ENCODE measurements around the gene CORO2B.
A peak's percentile ranks its signal among the peaks of the same experiment; 100 is the strongest.

CORO2B gene

DNA sequence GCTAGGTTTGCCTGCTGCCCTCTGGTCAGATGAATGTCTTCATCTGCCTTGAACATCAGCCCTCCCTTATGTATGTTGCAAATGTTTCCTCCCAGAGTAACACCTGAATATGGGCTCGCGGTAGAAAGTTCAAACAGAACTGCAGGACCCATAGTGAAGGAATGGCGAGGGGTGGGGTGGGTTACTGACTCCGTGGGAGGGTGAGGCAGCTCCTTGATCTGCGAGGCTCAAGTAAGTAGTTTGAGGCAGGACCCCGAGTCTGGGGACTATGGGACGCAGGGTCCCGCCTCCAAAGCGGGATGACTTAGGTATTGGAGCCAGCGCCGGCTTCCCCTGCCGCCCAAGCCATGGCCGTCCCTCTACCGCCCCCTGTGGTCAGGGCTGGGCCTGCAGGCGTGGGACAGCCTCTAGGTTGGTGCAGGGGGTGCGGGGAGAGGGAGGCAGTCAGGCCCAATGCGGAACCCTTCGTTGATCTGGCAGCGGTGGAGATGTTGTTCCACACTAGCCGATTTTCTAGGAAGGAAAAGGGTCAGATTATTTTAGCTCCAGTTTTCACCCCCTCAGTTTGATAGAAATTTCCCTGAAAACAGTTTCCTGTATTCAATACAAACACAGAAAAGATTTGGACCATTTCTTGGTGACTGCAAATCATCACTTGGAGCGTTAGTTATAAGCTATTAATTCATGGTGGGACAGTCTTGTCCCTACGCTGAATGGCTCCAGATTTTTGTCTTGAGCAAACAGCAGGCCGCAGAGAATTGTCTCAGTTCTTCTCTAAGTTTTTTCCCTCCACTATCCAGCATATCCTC, 72.3 kb downstream of the CORO2B start:
- POLR2A ChIA-PET, result no interaction called here

GRCh38 chr15:68651916-68652525, 73.2 kb downstream of the CORO2B start:
- TF ChIP-seq CTCF (IDR thresholded peaks at IDR 0.05; ENCODE audit: control extremely low read depth, extremely low read depth, low read depth, missing control alignments), result no peak
- CTCF ChIA-PET, result interaction anchor here (0.7 to 5.8 kb wide), 14 partner anchors 9 to 124 kb away, joined by 3 to 47 read pairs (median 4); no protein-coding TSS in a partner anchor
- POLR2A ChIA-PET, result no interaction called here
- DNase-seq (ENCODE audit: extremely low spot score), result no peak

More for the DNA sequence above, 72.3 kb downstream of the CORO2B start:
- CTCF ChIA-PET, result interaction anchor here (0.7 to 5.8 kb wide), 14 partner anchors 10 to 124 kb away, joined by 3 to 47 read pairs (median 5); no protein-coding TSS in a partner anchor
- TF ChIP-seq CTCF (IDR thresholded peaks at IDR 0.05; ENCODE audit: control extremely low read depth, extremely low read depth, low read depth, missing control alignments), result peak; percentile 46
- peak; percentile 59 for DNase-seq (ENCODE audit: extremely low spot score)

- ChIA-PET POLR2A (no interaction called here), CTCF (interaction anchor here (1.0 to 5.8 kb wide), 3 partner anchors 22 to 103 kb away, joined by 3 to 47 read pairs (median 6); no protein-coding TSS in a partner anchor)
- TF ChIP-seq CTCF (IDR thresholded peaks at IDR 0.05; ENCODE audit: control extremely low read depth, extremely low read depth, low read depth, missing control alignments), result no peak
- no peak for DNase-seq (ENCODE audit: extremely low spot score)
Observed at GRCh38 chr15:68653031-68653635, 74.3 kb downstream of the CORO2B start.

DNA sequence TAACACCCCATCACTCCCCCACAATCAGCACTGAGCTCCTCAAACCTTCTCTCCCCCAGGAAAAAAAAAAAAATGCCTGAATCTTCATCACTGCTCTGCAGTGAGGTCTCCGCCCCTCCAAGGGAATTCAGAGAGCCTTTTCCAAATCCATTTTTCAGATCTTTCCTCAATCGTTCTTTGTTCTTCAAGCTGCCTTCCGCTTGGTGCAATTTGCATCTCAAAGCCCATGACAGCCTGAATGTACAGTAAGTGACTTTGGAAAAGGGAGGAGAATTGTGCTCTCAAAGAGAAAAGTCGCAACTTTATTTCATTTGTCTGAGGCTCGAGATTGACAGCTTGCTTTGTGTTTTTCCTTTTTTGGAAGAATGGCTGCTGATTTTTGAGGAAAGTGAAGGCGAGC, 75.0 kb downstream of the CORO2B start:
- no peak for DNase-seq (ENCODE audit: extremely low spot score)
- CTCF ChIA-PET, result interaction anchor here (0.7 to 5.8 kb wide), 4 partner anchors 9 to 104 kb away, joined by 3 to 47 read pairs (median 6); no protein-coding TSS in a partner anchor
- TF ChIP-seq CTCF (IDR thresholded peaks at IDR 0.05; ENCODE audit: control extremely low read depth, extremely low read depth, low read depth, missing control alignments), result no peak
- POLR2A ChIA-PET, result no interaction called here

- ChIA-PET CTCF (interaction anchor here (1.3 to 5.8 kb wide), 4 partner anchors 8 to 105 kb away, joined by 5 to 47 read pairs (median 6); no protein-coding TSS in a partner anchor), POLR2A (no interaction called here)
- DNase-seq (ENCODE audit: extremely low spot score), result no peak
- no peak for TF ChIP-seq CTCF (IDR thresholded peaks at IDR 0.05; ENCODE audit: control extremely low read depth, extremely low read depth, low read depth, missing control alignments)
Observed at GRCh38 chr15:68654786-68655560, 76.2 kb downstream of the CORO2B start.

Measured in GM10248 (cell line).